Measurements from ENCODE around the gene CMPK2. TPM values are rescaled to one million over a fixed set of nuclear protein-coding genes. Genes with fewer than 3 reads are reported as not detected.

The CMPK2 gene
- total RNA-seq, 1 donor, result 1.7 TPM

DNA sequence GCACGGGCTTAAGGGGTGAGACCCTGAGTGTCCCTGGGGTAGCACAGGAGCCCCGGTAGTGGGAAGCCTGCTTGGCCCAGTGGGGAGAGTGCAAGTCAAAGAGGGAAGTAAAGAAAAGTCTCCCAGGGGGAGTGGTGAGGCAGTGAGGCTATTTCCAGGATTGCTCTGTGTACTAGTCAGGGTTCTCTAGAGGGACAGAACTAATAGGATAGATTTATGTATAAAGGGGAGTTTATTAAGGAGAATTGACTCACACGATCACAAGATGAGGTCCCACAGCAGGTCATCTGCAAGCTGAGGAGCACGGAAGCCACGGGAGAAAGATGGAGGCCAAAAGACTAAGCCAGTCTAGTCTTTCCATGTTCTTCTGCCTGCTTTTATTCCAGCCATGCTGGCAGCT, 45.5 kb downstream of the CMPK2 start:
- TF ChIP-seq, protein P1, sequence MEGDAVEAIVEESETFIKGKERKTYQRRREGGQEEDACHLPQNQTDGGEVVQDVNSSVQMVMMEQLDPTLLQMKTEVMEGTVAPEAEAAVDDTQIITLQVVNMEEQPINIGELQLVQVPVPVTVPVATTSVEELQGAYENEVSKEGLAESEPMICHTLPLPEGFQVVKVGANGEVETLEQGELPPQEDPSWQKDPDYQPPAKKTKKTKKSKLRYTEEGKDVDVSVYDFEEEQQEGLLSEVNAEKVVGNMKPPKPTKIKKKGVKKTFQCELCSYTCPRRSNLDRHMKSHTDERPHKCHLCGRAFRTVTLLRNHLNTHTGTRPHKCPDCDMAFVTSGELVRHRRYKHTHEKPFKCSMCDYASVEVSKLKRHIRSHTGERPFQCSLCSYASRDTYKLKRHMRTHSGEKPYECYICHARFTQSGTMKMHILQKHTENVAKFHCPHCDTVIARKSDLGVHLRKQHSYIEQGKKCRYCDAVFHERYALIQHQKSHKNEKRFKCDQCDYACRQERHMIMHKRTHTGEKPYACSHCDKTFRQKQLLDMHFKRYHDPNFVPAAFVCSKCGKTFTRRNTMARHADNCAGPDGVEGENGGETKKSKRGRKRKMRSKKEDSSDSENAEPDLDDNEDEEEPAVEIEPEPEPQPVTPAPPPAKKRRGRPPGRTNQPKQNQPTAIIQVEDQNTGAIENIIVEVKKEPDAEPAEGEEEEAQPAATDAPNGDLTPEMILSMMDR (IDR thresholded peaks at IDR 0.05; ENCODE audit: insufficient read depth, low read depth, low read length), result no peak
- no peak overlapping the region for H3K4me3 ChIP-seq (ENCODE audit: low read depth, low read length)
- DNase-seq (ENCODE audit: low read depth), result peak; percentile 10

DNA sequence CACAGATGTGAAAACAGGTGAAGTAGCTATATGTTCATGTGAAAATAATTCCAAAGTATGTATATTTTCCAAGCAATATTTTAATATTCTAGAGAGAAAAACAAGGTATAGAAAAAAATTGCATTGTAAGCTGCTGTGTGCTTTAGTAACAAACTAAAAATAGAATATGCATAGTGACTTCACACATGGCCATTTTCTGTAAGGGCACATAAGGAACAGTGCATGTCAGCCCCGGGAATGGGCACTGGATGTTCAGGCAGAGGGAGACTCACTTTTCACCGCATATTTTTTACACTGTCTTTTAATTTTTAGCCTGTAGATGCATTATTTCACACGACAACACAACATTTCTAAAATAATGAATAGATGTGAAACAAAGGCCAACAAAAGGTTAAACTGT, 46.0 kb downstream of the CMPK2 start:
- no peak overlapping the region for H3K4me3 ChIP-seq (ENCODE audit: low read depth, low read length)
- DNase-seq (ENCODE audit: low read depth), result no peak
- TF ChIP-seq, protein P1 (IDR thresholded peaks at IDR 0.05; ENCODE audit: insufficient read depth, low read depth, low read length), result no peak

GRCh38 chr2:6818012-6818411, 47.7 kb downstream of the CMPK2 start:
- H3K4me3 ChIP-seq (ENCODE audit: low read depth, low read length), result no peak overlapping the region
- TF ChIP-seq, protein P1 (IDR thresholded peaks at IDR 0.05; ENCODE audit: insufficient read depth, low read depth, low read length), result no peak
- no peak for DNase-seq (ENCODE audit: low read depth)

GRCh38 chr2:6814869-6815268, 50.8 kb downstream of the CMPK2 start:
- TF ChIP-seq, protein P1 (IDR thresholded peaks at IDR 0.05; ENCODE audit: insufficient read depth, low read depth, low read length), result no peak
- DNase-seq (ENCODE audit: low read depth), result no peak
- no peak overlapping the region for H3K4me3 ChIP-seq (ENCODE audit: low read depth, low read length)

GRCh38 chr2:6814312-6814711, 51.4 kb downstream of the CMPK2 start:
- no peak overlapping the region for H3K4me3 ChIP-seq (ENCODE audit: low read depth, low read length)
- no peak for DNase-seq (ENCODE audit: low read depth)
- TF ChIP-seq, protein P1 (IDR thresholded peaks at IDR 0.05; ENCODE audit: insufficient read depth, low read depth, low read length), result no peak

GRCh38 chr2:6813573-6813972, 52.1 kb downstream of the CMPK2 start:
- H3K4me3 ChIP-seq (ENCODE audit: low read depth, low read length), result no peak overlapping the region
- TF ChIP-seq, protein P1 (IDR thresholded peaks at IDR 0.05; ENCODE audit: insufficient read depth, low read depth, low read length), result no peak
- DNase-seq (ENCODE audit: low read depth), result no peak

DNA sequence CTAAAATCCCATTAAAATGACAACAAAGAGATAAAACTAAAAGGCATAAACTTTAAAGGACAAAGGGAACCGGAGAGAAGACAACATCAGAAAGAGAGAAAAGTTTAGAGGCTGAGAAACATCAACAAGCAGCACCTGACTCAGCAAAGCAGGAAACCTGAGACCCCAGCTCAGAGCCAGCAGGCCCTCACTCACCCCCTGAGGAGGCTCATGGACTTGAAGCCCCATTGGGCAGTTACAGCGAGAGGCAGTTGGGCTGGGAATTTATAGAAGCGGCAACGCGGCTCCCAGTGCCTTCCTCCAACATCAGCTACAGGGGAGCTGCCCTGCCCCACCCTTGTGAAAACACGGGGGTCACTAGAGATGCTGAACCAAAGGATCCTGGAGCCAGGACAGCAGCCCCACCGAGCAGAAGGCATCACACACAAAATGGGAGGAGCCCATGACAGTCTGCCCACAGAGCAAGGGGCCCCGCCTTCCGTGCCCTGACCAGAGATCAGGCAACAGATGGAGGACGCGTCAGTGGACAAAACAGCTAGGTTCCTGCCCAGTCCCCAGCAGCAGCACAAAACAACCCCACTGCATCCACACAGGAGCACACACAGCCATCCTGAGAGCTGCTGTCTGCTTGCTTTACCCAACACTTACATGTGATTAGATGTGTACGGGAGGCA, 52.7 kb downstream of the CMPK2 start:
- DNase-seq (ENCODE audit: low read depth), result no peak
- TF ChIP-seq, protein P1 (IDR thresholded peaks at IDR 0.05; ENCODE audit: insufficient read depth, low read depth, low read length), result no peak
- no peak overlapping the region for H3K4me3 ChIP-seq (ENCODE audit: low read depth, low read length)

Data from fibroblast of villous mesenchyme (primary cell).